ENCODE results near the gene ACADSB.

ACADSB gene

GRCh38 chr10:123043409-123043925, 34.7 kb downstream of the ACADSB start:
- DNase-seq: peak; percentile 4

- DNase-seq: no peak
Measured at GRCh38 chr10:123044391-123044790, 35.6 kb downstream of the ACADSB start.

GRCh38 chr10:123045961-123046731, 37.3 kb downstream of the ACADSB start:
- DNase-seq: no peak

- no peak for DNase-seq
Measured at GRCh38 chr10:123057968-123058367, 49.2 kb downstream of the ACADSB start.

GRCh38 chr10:123061865-123062264, 53.1 kb downstream of the ACADSB start:
- DNase-seq: no peak

GRCh38 chr10:123062726-123063125, 53.9 kb downstream of the ACADSB start:
- no peak for DNase-seq

GRCh38 chr10:123068087-123068853, 59.5 kb downstream of the ACADSB start:
- DNase-seq: no peak

GRCh38 chr10:123069246-123069986, 60.6 kb downstream of the ACADSB start:
- no peak for DNase-seq

GRCh38 chr10:123073187-123073586, 64.4 kb downstream of the ACADSB start:
- DNase-seq: no peak

GRCh38 chr10:123074215-123074614, 65.4 kb downstream of the ACADSB start:
- no peak for DNase-seq

GRCh38 chr10:123081896-123082295, 73.1 kb downstream of the ACADSB start:
- no peak for DNase-seq

GRCh38 chr10:123083811-123084210, 75.0 kb downstream of the ACADSB start:
- no peak for DNase-seq

- no peak for DNase-seq
Measured at GRCh38 chr10:123086281-123086680, 77.5 kb downstream of the ACADSB start.

- no peak for DNase-seq
Measured at GRCh38 chr10:123087348-123087747, 78.5 kb downstream of the ACADSB start.

- no peak for DNase-seq
Measured at GRCh38 chr10:123087786-123088185, 79.0 kb downstream of the ACADSB start.

GRCh38 chr10:123092635-123093414, 84.0 kb downstream of the ACADSB start:
- DNase-seq: no peak

- DNase-seq: no peak
Measured at GRCh38 chr10:123093489-123093888, 84.7 kb downstream of the ACADSB start.

GRCh38 chr10:123096452-123096851, 87.6 kb downstream of the ACADSB start:
- no peak for DNase-seq

GRCh38 chr10:123097039-123097438, 88.2 kb downstream of the ACADSB start:
- DNase-seq: no peak

GRCh38 chr10:123100030-123100762, 91.4 kb downstream of the ACADSB start:
- no peak for DNase-seq

- no peak for DNase-seq
Measured at GRCh38 chr10:123101872-123102271, 93.1 kb downstream of the ACADSB start.

GRCh38 chr10:123102673-123103072, 93.9 kb downstream of the ACADSB start:
- no peak for DNase-seq

Measured in activated effector memory CD4-positive, alpha-beta T cell treated with Interleukin-2 at 50 U/mL for 16 hours (primary cell).